ENCODE measurements around the gene FLOT1. TPM values are rescaled to one million over a fixed set of nuclear protein-coding genes. Genes with fewer than 3 reads are reported as not detected.
A peak's percentile ranks its signal among the peaks of the same experiment; 100 is the strongest.
"Not testable (repeated sequence)": the region's sequence is repeated elsewhere in the genome, so short reads cannot be mapped to it uniquely, and the experiment has no call there.

FLOT1 gene
- polyA plus RNA-seq, 1 donor (not counting 4 experiments of a cell fraction or from before 2014, with no cell fraction given): 21.6 TPM

DNA sequence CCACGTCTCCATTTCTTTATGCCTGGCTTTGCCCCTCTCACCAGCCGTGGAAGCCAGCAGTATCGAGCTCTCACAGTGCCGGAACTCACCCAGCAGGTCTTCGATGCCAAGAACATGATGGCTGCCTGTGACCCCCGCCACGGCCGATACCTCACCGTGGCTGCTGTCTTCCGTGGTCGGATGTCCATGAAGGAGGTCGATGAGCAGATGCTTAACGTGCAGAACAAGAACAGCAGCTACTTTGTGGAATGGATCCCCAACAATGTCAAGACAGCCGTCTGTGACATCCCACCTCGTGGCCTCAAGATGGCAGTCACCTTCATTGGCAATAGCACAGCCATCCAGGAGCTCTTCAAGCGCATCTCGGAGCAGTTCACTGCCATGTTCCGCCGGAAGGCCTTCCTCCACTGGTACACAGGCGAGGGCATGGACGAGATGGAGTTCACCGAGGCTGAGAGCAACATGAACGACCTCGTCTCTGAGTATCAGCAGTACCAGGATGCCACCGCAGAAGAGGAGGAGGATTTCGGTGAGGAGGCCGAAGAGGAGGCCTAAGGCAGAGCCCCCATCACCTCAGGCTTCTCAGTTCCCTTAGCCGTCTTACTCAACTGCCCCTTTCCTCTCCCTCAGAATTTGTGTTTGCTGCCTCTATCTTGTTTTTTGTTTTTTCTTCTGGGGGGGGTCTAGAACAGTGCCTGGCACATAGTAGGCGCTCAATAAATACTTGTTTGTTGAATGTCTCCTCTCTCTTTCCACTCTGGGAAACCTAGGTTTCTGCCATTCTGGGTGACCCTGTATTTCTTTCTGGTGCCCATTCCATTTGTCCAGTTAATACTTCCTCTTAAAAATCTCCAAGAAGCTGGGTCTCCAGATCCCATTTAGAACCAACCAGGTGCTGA, 18.4 kb downstream of the FLOT1 start:
- peaks cover 13 to 26% of the 10 kb centered on the region in 2 experiments for H3K36me3 ChIP-seq (ENCODE audit: control insufficient read depth in 2 of 2, extremely low read depth in 1 of 2, insufficient read depth in 2 of 2, low read length in 2 of 2)
- dilution Hi-C loops (cut with MboI; ENCODE audit: extremely low pct_ligation_motif_present, low sequenced_read_pairs); H2AFZ ChIP-seq (ENCODE audit: control insufficient read depth, low read length); H3K9me3 ChIP-seq (ENCODE audit: control insufficient read depth, low read depth, low read length); H3K27me3 ChIP-seq (ENCODE audit: control insufficient read depth, extremely low read depth, insufficient read depth, low read length); H3K27ac ChIP-seq (ENCODE audit: control insufficient read depth, insufficient read depth, low read length); H3K9me1 ChIP-seq (ENCODE audit: control insufficient read depth, extremely low read depth, insufficient read depth, low read length); FAIRE-seq; DNase-seq (ENCODE audit: low read depth, low spot score): not testable (repeated sequence)
- H3K9ac ChIP-seq (ENCODE audit: control insufficient read depth, extremely low read depth, insufficient read depth, low read length): peak overlapping the region; percentile 39
- H4K20me1 ChIP-seq (ENCODE audit: control insufficient read depth, extremely low read depth, insufficient read depth, low read length): peaks cover 31% of the 10 kb centered on the region
- H3K4me3 ChIP-seq (ENCODE audit: control insufficient read depth in 2 of 3, extremely low read depth in 1 of 3, insufficient read depth in 2 of 3, low read depth in 1 of 3, low read length in 3 of 3): peak overlapping the region in 1 of 3 experiments; percentile 33
- H3K4me2 ChIP-seq (ENCODE audit: control insufficient read depth, extremely low read depth, insufficient read depth, low read depth, low read length): peak overlapping the region; percentile 88
- TF ChIP-seq, protein P1, sequence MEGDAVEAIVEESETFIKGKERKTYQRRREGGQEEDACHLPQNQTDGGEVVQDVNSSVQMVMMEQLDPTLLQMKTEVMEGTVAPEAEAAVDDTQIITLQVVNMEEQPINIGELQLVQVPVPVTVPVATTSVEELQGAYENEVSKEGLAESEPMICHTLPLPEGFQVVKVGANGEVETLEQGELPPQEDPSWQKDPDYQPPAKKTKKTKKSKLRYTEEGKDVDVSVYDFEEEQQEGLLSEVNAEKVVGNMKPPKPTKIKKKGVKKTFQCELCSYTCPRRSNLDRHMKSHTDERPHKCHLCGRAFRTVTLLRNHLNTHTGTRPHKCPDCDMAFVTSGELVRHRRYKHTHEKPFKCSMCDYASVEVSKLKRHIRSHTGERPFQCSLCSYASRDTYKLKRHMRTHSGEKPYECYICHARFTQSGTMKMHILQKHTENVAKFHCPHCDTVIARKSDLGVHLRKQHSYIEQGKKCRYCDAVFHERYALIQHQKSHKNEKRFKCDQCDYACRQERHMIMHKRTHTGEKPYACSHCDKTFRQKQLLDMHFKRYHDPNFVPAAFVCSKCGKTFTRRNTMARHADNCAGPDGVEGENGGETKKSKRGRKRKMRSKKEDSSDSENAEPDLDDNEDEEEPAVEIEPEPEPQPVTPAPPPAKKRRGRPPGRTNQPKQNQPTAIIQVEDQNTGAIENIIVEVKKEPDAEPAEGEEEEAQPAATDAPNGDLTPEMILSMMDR (optimal IDR thresholded peaks at IDR 0.05 in 1 of 3, IDR thresholded peaks at IDR 0.05 in 1 of 3, conservative IDR thresholded peaks at IDR 0.05 in 1 of 3; ENCODE audit: extremely low read depth in 1 of 3, insufficient read depth in 2 of 3, low read length in 3 of 3): peak in 1 of 3 experiments; percentile 3
- H3K4me1 ChIP-seq (ENCODE audit: control insufficient read depth, extremely low read depth, insufficient read depth, low read length): peaks cover 21% of the 10 kb centered on the region
- H3K79me2 ChIP-seq (ENCODE audit: control insufficient read depth, insufficient read depth, low read length): peaks cover 47% of the 10 kb centered on the region

DNA sequence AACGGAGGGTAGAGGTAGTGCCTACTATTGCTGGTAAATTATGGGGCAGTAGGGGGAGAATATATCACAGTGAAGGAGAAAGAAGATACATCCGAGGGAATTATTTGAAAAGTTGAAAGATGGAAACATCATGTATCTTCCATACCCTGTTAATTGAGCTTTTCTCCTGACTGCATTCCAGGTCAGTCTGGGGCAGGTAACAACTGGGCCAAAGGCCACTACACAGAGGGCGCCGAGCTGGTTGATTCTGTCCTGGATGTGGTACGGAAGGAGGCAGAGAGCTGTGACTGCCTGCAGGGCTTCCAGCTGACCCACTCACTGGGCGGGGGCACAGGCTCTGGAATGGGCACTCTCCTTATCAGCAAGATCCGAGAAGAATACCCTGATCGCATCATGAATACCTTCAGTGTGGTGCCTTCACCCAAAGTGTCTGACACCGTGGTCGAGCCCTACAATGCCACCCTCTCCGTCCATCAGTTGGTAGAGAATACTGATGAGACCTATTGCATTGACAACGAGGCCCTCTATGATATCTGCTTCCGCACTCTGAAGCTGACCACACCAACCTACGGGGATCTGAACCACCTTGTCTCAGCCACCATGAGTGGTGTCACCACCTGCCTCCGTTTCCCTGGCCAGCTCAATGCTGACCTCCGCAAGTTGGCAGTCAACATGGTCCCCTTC, 19.2 kb downstream of the FLOT1 start:
- peaks cover 31% of the 10 kb centered on the region for H4K20me1 ChIP-seq (ENCODE audit: control insufficient read depth, extremely low read depth, insufficient read depth, low read length)
- H3K9me1 ChIP-seq (ENCODE audit: control insufficient read depth, extremely low read depth, insufficient read depth, low read length); DNase-seq (ENCODE audit: low read depth, low spot score); FAIRE-seq; dilution Hi-C loops (cut with MboI; ENCODE audit: extremely low pct_ligation_motif_present, low sequenced_read_pairs); H3K27me3 ChIP-seq (ENCODE audit: control insufficient read depth, extremely low read depth, insufficient read depth, low read length); H3K27ac ChIP-seq (ENCODE audit: control insufficient read depth, insufficient read depth, low read length); H3K9me3 ChIP-seq (ENCODE audit: control insufficient read depth, low read depth, low read length); H2AFZ ChIP-seq (ENCODE audit: control insufficient read depth, low read length): not testable (repeated sequence)
- peak overlapping the region; percentile 39 for H3K9ac ChIP-seq (ENCODE audit: control insufficient read depth, extremely low read depth, insufficient read depth, low read length)
- peaks cover 25% of the 10 kb centered on the region for H3K4me1 ChIP-seq (ENCODE audit: control insufficient read depth, extremely low read depth, insufficient read depth, low read length)
- peak overlapping the region in 2 of 3 experiments; percentile 33 to 89 for H3K4me3 ChIP-seq (ENCODE audit: control insufficient read depth in 2 of 3, extremely low read depth in 1 of 3, insufficient read depth in 2 of 3, low read depth in 1 of 3, low read length in 3 of 3)
- peaks cover 48% of the 10 kb centered on the region for H3K79me2 ChIP-seq (ENCODE audit: control insufficient read depth, insufficient read depth, low read length)
- H3K36me3 ChIP-seq (ENCODE audit: control insufficient read depth in 2 of 2, extremely low read depth in 1 of 2, insufficient read depth in 2 of 2, low read length in 2 of 2): peaks cover 13 to 26% of the 10 kb centered on the region in 2 experiments
- peak overlapping the region; percentile 88 for H3K4me2 ChIP-seq (ENCODE audit: control insufficient read depth, extremely low read depth, insufficient read depth, low read depth, low read length)

All from keratinocyte (primary cell).